ENCODE data around the gene RFC2.
"Not testable (repeated sequence)": the region's sequence is repeated elsewhere in the genome, so short reads cannot be mapped to it uniquely, and the experiment has no call there.

The RFC2 gene

GRCh38 chr7:74199551-74200355, 54.4 kb downstream of the RFC2 start:
- intact Hi-C loops (cut with DNase I) = no loop called here

GRCh38 chr7:74197449-74198124, 56.6 kb downstream of the RFC2 start:
- DNase-seq = peak in 3 of 10 donors; percentile 4 to 60 (median 37)
- intact Hi-C loops (cut with DNase I) = no loop called here

More at GRCh38 chr7:74199551-74200355, 54.4 kb downstream of the RFC2 start:
- peak in 2 of 10 donors; percentile 3 to 11 for DNase-seq

GRCh38 chr7:74195968-74196654, 58.1 kb downstream of the RFC2 start:
- peak; percentile 22 to 94 (median 57) for DNase-seq
- intact Hi-C loops (cut with DNase I) = not testable (repeated sequence)

- intact Hi-C loops (cut with DNase I) = not testable (repeated sequence)
- peak in 3 of 10 donors; percentile 5 to 76 (median 70) for DNase-seq
Measured at GRCh38 chr7:74195139-74195860, 58.9 kb downstream of the RFC2 start.

- intact Hi-C loops (cut with DNase I) = no loop called here
- peak in 3 of 10 donors; percentile 9 to 54 (median 49) for DNase-seq
Measured at GRCh38 chr7:74194686-74195085, 59.5 kb downstream of the RFC2 start.

GRCh38 chr7:74193913-74194312, 60.3 kb downstream of the RFC2 start:
- intact Hi-C loops (cut with DNase I) = no loop called here
- DNase-seq = peak in 1 of 10 donors; percentile 17

GRCh38 chr7:74193054-74193453, 61.1 kb downstream of the RFC2 start:
- DNase-seq = peak in 1 of 10 donors; percentile 7
- intact Hi-C loops (cut with DNase I) = no loop called here

- intact Hi-C loops (cut with DNase I) = no loop called here
- no peak for DNase-seq
Measured at GRCh38 chr7:74191231-74191630, 63.0 kb downstream of the RFC2 start.

- no peak for DNase-seq
- intact Hi-C loops (cut with DNase I) = no loop called here
Measured at GRCh38 chr7:74190259-74190658, 63.9 kb downstream of the RFC2 start.

- intact Hi-C loops (cut with DNase I) = no loop called here
- DNase-seq = no peak
Measured at GRCh38 chr7:74187915-74188675, 66.1 kb downstream of the RFC2 start.

- intact Hi-C loops (cut with DNase I) = no loop called here
Measured at GRCh38 chr7:74185636-74186035, 68.6 kb downstream of the RFC2 start.

GRCh38 chr7:74185016-74185415, 69.2 kb downstream of the RFC2 start:
- no peak for DNase-seq
- intact Hi-C loops (cut with DNase I) = no loop called here

More at GRCh38 chr7:74185636-74186035, 68.6 kb downstream of the RFC2 start:
- no peak for DNase-seq

- peak in 1 of 10 donors; percentile 16 for DNase-seq
- intact Hi-C loops (cut with DNase I) = no loop called here
Measured at GRCh38 chr7:74183653-74184450, 70.3 kb downstream of the RFC2 start.

GRCh38 chr7:74183142-74183541, 71.1 kb downstream of the RFC2 start:
- intact Hi-C loops (cut with DNase I) = no loop called here
- no peak for DNase-seq

- intact Hi-C loops (cut with DNase I) = no loop called here
- DNase-seq = no peak
Measured at GRCh38 chr7:74182453-74183090, 71.6 kb downstream of the RFC2 start.

GRCh38 chr7:74181821-74182220, 72.4 kb downstream of the RFC2 start:
- intact Hi-C loops (cut with DNase I) = no loop called here

More at GRCh38 chr7:74181821-74182220, 72.4 kb downstream of the RFC2 start:
- no peak for DNase-seq

All from posterior cingulate gyrus (tissue), 11 donors.